H9 (cell line): ENCODE data around the gene KIAA0825. TPM values are rescaled to one million over a fixed set of nuclear protein-coding genes. Genes with fewer than 3 reads are reported as not detected.

Experiments
- DNase-seq: peaks from one replicate; pipeline ENCODE4 v3.0.0-alpha.2; 2017
- H2AFZ ChIP-seq: one replicate; pipeline ENCODE4 v1.6.1; 2013; ENCODE audit warnings: mild to moderate bottlenecking, low read length, control low read depth, moderate library complexity
- H2AK5ac ChIP-seq: 2 replicates; pipeline ENCODE4 v1.6.1; 2013; ENCODE audit warnings: low read length, control low read depth, mixed read lengths; ENCODE audit not compliant: insufficient read length
- H2BK120ac ChIP-seq: one replicate; pipeline ENCODE4 v1.6.1; 2013; ENCODE audit warnings: low read depth, mild to moderate bottlenecking, low read length, control low read depth, inconsistent platforms; ENCODE audit not compliant: poor library complexity, severe bottlenecking
- H2BK12ac ChIP-seq: 2 replicates; pipeline ENCODE4 v1.6.1; 2013; ENCODE audit warnings: low read length, control low read depth, mixed read lengths, low read depth; ENCODE audit not compliant: insufficient read length
- H2BK15ac ChIP-seq: 2 replicates; pipeline ENCODE4 v1.6.1; 2013; ENCODE audit warnings: low read depth, low read length, control low read depth
- H2BK20ac ChIP-seq: one replicate; pipeline ENCODE4 v1.6.1; 2013; ENCODE audit warnings: low read depth, mild to moderate bottlenecking, low read length, control low read depth, inconsistent platforms; ENCODE audit not compliant: poor library complexity, severe bottlenecking
- H2BK5ac ChIP-seq: 2 replicates; pipeline ENCODE4 v1.6.1; 2013; ENCODE audit warnings: low read length, control low read depth, mixed read lengths; ENCODE audit not compliant: insufficient read length
- H3K14ac ChIP-seq: 2 replicates; pipeline ENCODE4 v1.6.1; 2013; ENCODE audit warnings: low read length, control low read depth; ENCODE audit not compliant: insufficient read depth
- H3K18ac ChIP-seq: 2 replicates; pipeline ENCODE4 v1.6.1; 2013; ENCODE audit warnings: low read depth, mild to moderate bottlenecking, mixed read lengths, low read length, control low read depth; ENCODE audit not compliant: insufficient read length
- H3K23ac ChIP-seq: 2 replicates; pipeline ENCODE4 v1.6.1; 2013; ENCODE audit warnings: low read length, control low read depth, mixed read lengths, low read depth; ENCODE audit not compliant: insufficient read length
- H3K23me2 ChIP-seq: 2 replicates; pipeline ENCODE4 v1.6.1; 2013; ENCODE audit warnings: low read depth, mild to moderate bottlenecking, mixed read lengths, low read length, control low read depth; ENCODE audit not compliant: insufficient read length, poor library complexity, severe bottlenecking
- H3K27ac ChIP-seq: 2 replicates; pipeline ENCODE4 v1.5.1; 2013; ENCODE audit warnings: low read length, control low read depth, mixed read lengths, low read depth; ENCODE audit not compliant: insufficient read length
- H3K27me3 ChIP-seq: 2 replicates; pipeline ENCODE4 v1.6.1; 2013; ENCODE audit warnings: low read length, control low read depth, inconsistent platforms; ENCODE audit not compliant: insufficient read depth
- H3K4ac ChIP-seq: 2 replicates; pipeline ENCODE4 v1.6.1; 2013; ENCODE audit warnings: low read depth, mild to moderate bottlenecking, control low read depth, inconsistent platforms, low read length, moderate library complexity
- H3K4me1 ChIP-seq: 2 replicates; pipeline ENCODE4 v1.6.1; 2013; ENCODE audit warnings: low read length, control low read depth, inconsistent platforms; ENCODE audit not compliant: insufficient read depth
- H3K4me2 ChIP-seq: 2 replicates; pipeline ENCODE4 v1.6.1; 2013; ENCODE audit warnings: low read length, control low read depth, mixed read lengths; ENCODE audit not compliant: insufficient read length, insufficient read depth
- H3K56ac ChIP-seq: 2 replicates; pipeline ENCODE4 v1.6.1; 2013; ENCODE audit warnings: low read depth, mild to moderate bottlenecking, mixed read lengths, low read length, control low read depth; ENCODE audit not compliant: insufficient read length
- H3K79me1 ChIP-seq: 2 replicates; pipeline ENCODE4 v1.6.1; 2013; ENCODE audit warnings: low read depth, mild to moderate bottlenecking, moderate library complexity, low read length, control low read depth, inconsistent platforms; ENCODE audit not compliant: insufficient read depth, poor library complexity, severe bottlenecking
- H3K79me2 ChIP-seq: 2 replicates; pipeline ENCODE4 v1.6.1; 2013; ENCODE audit warnings: low read length, control low read depth, inconsistent platforms; ENCODE audit not compliant: insufficient read depth
- H3K9ac ChIP-seq: 2 replicates; pipeline ENCODE4 v1.6.1; 2013; ENCODE audit warnings: low read length, control low read depth, mixed read lengths; ENCODE audit not compliant: insufficient read length; ENCODE audit errors: extremely low read depth
- H3K9me3 ChIP-seq: one replicate; pipeline ENCODE4 v1.6.1; 2013; ENCODE audit warnings: low read depth, low read length, inconsistent platforms; ENCODE audit not compliant: control insufficient read depth
- H3T11ph ChIP-seq: one replicate; pipeline ENCODE4 v1.6.1; 2013; ENCODE audit warnings: mild to moderate bottlenecking, low read length, control low read depth, inconsistent platforms
- H4K20me1 ChIP-seq: one replicate; pipeline ENCODE4 v1.6.1; 2013; ENCODE audit not compliant: control insufficient read depth, insufficient read length, insufficient read depth
- H4K5ac ChIP-seq: 2 replicates; pipeline ENCODE4 v1.6.1; 2013; ENCODE audit warnings: low read depth, mild to moderate bottlenecking, mixed read lengths, low read length, control low read depth; ENCODE audit not compliant: insufficient read length
- H4K8ac ChIP-seq: replicated peaks from 2 replicates; pipeline ENCODE4 v1.6.1; 2013; ENCODE audit warnings: low read length, control low read depth, mixed read lengths, low read depth; ENCODE audit not compliant: insufficient read length
- H4K91ac ChIP-seq: 2 replicates; pipeline ENCODE4 v1.6.1; 2013; ENCODE audit warnings: low read depth, mild to moderate bottlenecking, moderate library complexity, mixed read lengths, low read length, control low read depth; ENCODE audit not compliant: insufficient read length
- H3K27ac Mint-ChIP-seq, 3 experiments: 2 replicates in 2 of 3; 3 replicates in 1 of 3; pipeline ENCODE4 v1.8.0; 2020 to 2021; ENCODE audit warnings: mixed read lengths in 3 of 3, mild to moderate bottlenecking in 1 of 3, moderate library complexity in 1 of 3
- H3K27me3 Mint-ChIP-seq: 2 replicates; pipeline ENCODE4 v1.8.0; 2021; ENCODE audit warnings: low read depth, mild to moderate bottlenecking, moderate library complexity, mixed read lengths
- H3K36me3 Mint-ChIP-seq, 3 experiments: 2 replicates in 2 of 3; 3 replicates in 1 of 3; pipeline ENCODE4 v1.8.0; 2020 to 2021; ENCODE audit warnings: low read depth in 3 of 3, mixed read lengths in 3 of 3; ENCODE audit not compliant: insufficient read depth in 1 of 3
- H3K4me1 Mint-ChIP-seq, 2 experiments: 2 replicates each; pipeline ENCODE4 v1.8.0; 2020; ENCODE audit warnings: mixed read lengths in 2 of 2
- H3K4me3 Mint-ChIP-seq, 2 experiments: 2 replicates in 1 of 2; 3 replicates in 1 of 2; pipeline ENCODE4 v1.8.0; 2020 to 2021; ENCODE audit warnings: mild to moderate bottlenecking in 2 of 2, mixed read lengths in 2 of 2, moderate library complexity in 1 of 2
- H3K9me3 Mint-ChIP-seq, 2 experiments: 2 replicates in 1 of 2; 3 replicates in 1 of 2; pipeline ENCODE4 v1.8.0; 2020; ENCODE audit warnings: mild to moderate bottlenecking in 2 of 2, mixed read lengths in 2 of 2, moderate library complexity in 1 of 2
- WGBS: extraction: QIAGEN DNeasy Blood & Tissue Kit; methylation state at CpG from one replicate; pipeline ENCODE4 v1.1.7; 2013; ENCODE audit warnings: missing lambda C conversion rate, low lambda C conversion rate, mixed read lengths; ENCODE audit not compliant: insufficient read length; ENCODE audit errors: extremely low coverage; 5-methylcytosine and 5-hydroxymethylcytosine counted together
- total RNA-seq: library from RNA; stranded (reverse); gene quantifications from 2 replicates; pipeline ENCODE4 v1.2.1, GENCODE V29; 2021
- TF ChIP-seq, protein P1 (sequence below): fragments of 200-600 bp; sonication (generic); conservative IDR thresholded peaks from 3 replicates; pipeline ENCODE4 v1.8.0; 2021; ENCODE audit warnings: antibody characterized with exemption, mild to moderate bottlenecking

KIAA0825 gene
- total RNA-seq, 1 experiment from 2014 or later, result 1.8 TPM

DNA sequence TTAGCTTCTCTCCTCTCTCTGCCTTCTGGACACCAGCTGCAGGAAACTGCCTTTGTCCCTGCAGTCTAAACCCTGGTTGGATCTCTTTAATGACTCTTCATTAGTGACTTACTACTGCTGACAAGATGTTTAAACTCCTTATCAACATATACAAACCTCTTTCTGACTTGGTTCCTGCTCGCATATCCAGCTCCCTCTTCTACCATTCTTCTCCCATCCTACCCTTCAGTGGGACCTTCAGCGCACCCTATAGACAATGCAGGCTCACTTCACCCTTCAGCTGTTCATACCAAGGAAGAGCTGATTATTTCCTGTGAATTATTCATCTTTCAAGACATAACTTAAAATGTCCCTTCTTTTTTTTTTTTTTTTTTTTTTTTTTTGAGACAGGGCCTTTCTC is 436.5 kb downstream of the KIAA0825 start:
- Mint-ChIP-seq H3K36me3 (peaks cover 0 to 2% (median 0%) of the 10 kb centered on the region in 3 experiments; a peak in 2 of 7 replicates), H3K27ac (peak overlapping the region in 1 of 3 experiments; percentile 14; a peak in 1 of 7 replicates), H3K4me1 (peaks cover 37 to 41% of the 10 kb centered on the region in 2 experiments), H3K27me3 (no peaks in the 10 kb centered on the region), H3K9me3 (no peaks in the 10 kb centered on the region), H3K4me3 (no peak overlapping the region)
- no peak overlapping the region for H3K14ac ChIP-seq
- H3K23ac ChIP-seq, result no peak overlapping the region
- H2BK12ac ChIP-seq, result no peak overlapping the region
- H2BK120ac ChIP-seq, result no peak overlapping the region
- peak; percentile 46 for DNase-seq
- H3K4me2 ChIP-seq, result no peak overlapping the region
- no peaks in the 10 kb centered on the region for H3K23me2 ChIP-seq
- TF ChIP-seq, protein P1, sequence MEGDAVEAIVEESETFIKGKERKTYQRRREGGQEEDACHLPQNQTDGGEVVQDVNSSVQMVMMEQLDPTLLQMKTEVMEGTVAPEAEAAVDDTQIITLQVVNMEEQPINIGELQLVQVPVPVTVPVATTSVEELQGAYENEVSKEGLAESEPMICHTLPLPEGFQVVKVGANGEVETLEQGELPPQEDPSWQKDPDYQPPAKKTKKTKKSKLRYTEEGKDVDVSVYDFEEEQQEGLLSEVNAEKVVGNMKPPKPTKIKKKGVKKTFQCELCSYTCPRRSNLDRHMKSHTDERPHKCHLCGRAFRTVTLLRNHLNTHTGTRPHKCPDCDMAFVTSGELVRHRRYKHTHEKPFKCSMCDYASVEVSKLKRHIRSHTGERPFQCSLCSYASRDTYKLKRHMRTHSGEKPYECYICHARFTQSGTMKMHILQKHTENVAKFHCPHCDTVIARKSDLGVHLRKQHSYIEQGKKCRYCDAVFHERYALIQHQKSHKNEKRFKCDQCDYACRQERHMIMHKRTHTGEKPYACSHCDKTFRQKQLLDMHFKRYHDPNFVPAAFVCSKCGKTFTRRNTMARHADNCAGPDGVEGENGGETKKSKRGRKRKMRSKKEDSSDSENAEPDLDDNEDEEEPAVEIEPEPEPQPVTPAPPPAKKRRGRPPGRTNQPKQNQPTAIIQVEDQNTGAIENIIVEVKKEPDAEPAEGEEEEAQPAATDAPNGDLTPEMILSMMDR, result peak; percentile 54
- H4K20me1 ChIP-seq, result no peaks in the 10 kb centered on the region
- no peak overlapping the region for H3K27ac ChIP-seq
- H3K27me3 ChIP-seq, result no peaks in the 10 kb centered on the region
- no CpG with 5 or more reads among the region's 2 CpGs for WGBS
- no peaks in the 10 kb centered on the region for H3K79me2 ChIP-seq
- no peaks in the 10 kb centered on the region for H3K79me1 ChIP-seq
- no peak overlapping the region for H2BK20ac ChIP-seq
- no peak overlapping the region for H4K91ac ChIP-seq
- H2AFZ ChIP-seq, result no peak overlapping the region
- H2BK5ac ChIP-seq, result no peak overlapping the region
- H4K8ac ChIP-seq, result no peak overlapping the region
- H2BK15ac ChIP-seq, result no peak overlapping the region
- no peak overlapping the region for H3K18ac ChIP-seq
- no peaks in the 10 kb centered on the region for H3K9me3 ChIP-seq
- no peak overlapping the region for H2AK5ac ChIP-seq
- no peak overlapping the region for H3K4ac ChIP-seq
- H3K9ac ChIP-seq, result no peak overlapping the region
- H3K56ac ChIP-seq, result no peak overlapping the region
- peaks cover 6% of the 10 kb centered on the region; the same call in 1 of the 2 replicates for H3K4me1 ChIP-seq
- H4K5ac ChIP-seq, result no peak overlapping the region
- no peak overlapping the region for H3T11ph ChIP-seq
